ENCODE results near the gene GPS1. TPM values are rescaled to one million over a fixed set of nuclear protein-coding genes. Genes with fewer than 3 reads are reported as not detected.

The GPS1 gene
- total RNA-seq (2011; cell fraction: chromatin; rRNA removed; ENCODE audit: low replicate concordance), result 57.5 and 207 TPM in 2 replicates
- total RNA-seq (2011; cell fraction: nucleolus; rRNA removed), result 178 and 205 TPM in 2 replicates
- 87.8 and 88.8 TPM in 2 replicates for total RNA-seq (2011; cell fraction: nucleoplasm; rRNA removed)
- 137 and 183 TPM in 2 replicates for total RNA-seq (2014; rRNA removed)
- total RNA-seq (2014; rRNA removed; fragmentation: Illumina TruSeq; extraction: Trizol), result 17.5 and 26.3 TPM in 2 replicates
- total RNA-seq (2015; rRNA removed; fragmentation: Illumina TruSeq; extraction: Trizol), result 69.9 and 72.5 TPM in 2 replicates
- 162 and 167 TPM in 2 replicates for total RNA-seq (2021)
- 57.0 and 88.5 TPM in 2 replicates for polyA plus RNA-seq (2011; rRNA removed)
- 94.2 and 226 TPM in 2 replicates for polyA plus RNA-seq (2011; cell fraction: cytosol; rRNA removed)
- 212 and 255 TPM in 2 replicates for polyA plus RNA-seq (2011; cell fraction: nucleus; rRNA removed)
- 103 and 115 TPM in 2 replicates for polyA plus RNA-seq (2012)
- polyA plus RNA-seq (2014; fragmentation: Illumina TruSeq; extraction: Trizol), result 74.5 and 111 TPM in 2 replicates
- polyA plus RNA-seq (2014; fragmentation: Nextera tagmentation; extraction: Ambion mirVana), result 10 to 100 TPM in 1 of 2 experiments, 1 to 10 TPM in 1; 3.1 to 13.4 TPM
- 112 and 123 TPM in 2 replicates for polyA plus RNA-seq (2014; rRNA removed)
- 31.9 and 46.4 TPM in 2 replicates for polyA minus RNA-seq (2011; rRNA and poly(A)+ RNA removed)
- polyA minus RNA-seq (2011; cell fraction: cytosol; rRNA and poly(A)+ RNA removed), result 71.4 and 74.6 TPM in 2 replicates
- 72.3 and 75.2 TPM in 2 replicates for polyA minus RNA-seq (2011; cell fraction: nucleus; rRNA and poly(A)+ RNA removed)
- percentile 63 among the genes with signal in this experiment for Bru-seq, nascent RNA
- percentile 57 among the genes with signal in this experiment for BruChase-seq, experiment 1, labeled RNA remaining after a 2-hour chase
- BruChase-seq, experiment 2, labeled RNA remaining after a 6-hour chase, result percentile 64 among the genes with signal in this experiment
- long read RNA-seq, experiment 1, transcript GPS1-208 (13 exons, 1,874 nt), result major isoform, 254 of 581 reads
- long read RNA-seq, experiment 1, transcript GPS1-201 (13 exons, 1,842 nt), result minor isoform, 53 of 581 reads
- long read RNA-seq, experiment 1, transcript GPS1-204 (13 exons, 2,276 nt), result minor isoform, 18 of 581 reads
- long read RNA-seq, experiment 1, transcript GPS1-226 (13 exons, 1,839 nt), result minor isoform, 54 of 581 reads
- long read RNA-seq, experiment 1, partial matches to known transcripts, result 87 of 581 reads
- long read RNA-seq, experiment 1, other reads (novel, unspliced or antisense), result 87 of 581 reads
- long read RNA-seq, experiment 2, transcript GPS1-226 (13 exons, 1,839 nt), result minor isoform, 12 of 183 reads
- long read RNA-seq, experiment 2, transcript GPS1-208 (13 exons, 1,874 nt), result major isoform, 55 of 183 reads
- long read RNA-seq, experiment 2, transcript GPS1-204 (13 exons, 2,276 nt), result minor isoform, 5 of 183 reads
- long read RNA-seq, experiment 2, transcript GPS1-201 (13 exons, 1,842 nt), result minor isoform, 18 of 183 reads
- long read RNA-seq, experiment 2, partial matches to known transcripts, result 55 of 183 reads
- long read RNA-seq, experiment 2, other reads (novel, unspliced or antisense), result 29 of 183 reads
- long read RNA-seq, experiment 3, transcript GPS1-228 (13 exons, 1,825 nt), result minor isoform, 7 of 264 reads
- long read RNA-seq, experiment 3, transcript GPS1-201 (13 exons, 1,842 nt), result minor isoform, 30 of 264 reads
- long read RNA-seq, experiment 3, transcript GPS1-226 (13 exons, 1,839 nt), result minor isoform, 23 of 264 reads
- long read RNA-seq, experiment 3, transcript GPS1-208 (13 exons, 1,874 nt), result major isoform, 144 of 264 reads
- long read RNA-seq, experiment 3, partial matches to known transcripts, result 22 of 264 reads
- long read RNA-seq, experiment 3, other reads (novel, unspliced or antisense), result 30 of 264 reads

GRCh38 chr17:82051776-82052637, at the start of gene GPS1, which contains the start of gene RFNG:
Gene GPS1, plus strand, starts transcription at chr17:82051898. Its CDS starts 34 bp downstream, at chr17:82051932.
Gene RFNG, minus strand, starts transcription at chr17:82051811. Its CDS starts 45 bp downstream, at chr17:82051766.
- Histone ChIP-seq H3K4me1 (replicated peaks in 1 of 2; ENCODE audit: control insufficient read depth in 2 of 2, insufficient read depth in 2 of 2, low read length in 2 of 2) (peaks cover 6 to 92% of the 10 kb centered on the region in 2 experiments; a peak in 3 of 5 replicates), H3K4me2 (ENCODE audit: insufficient read depth, low read length) (peak within 1 kb of the TSS; percentile 88), H2AFZ (ENCODE audit: low read depth, low read length) (peak within 1 kb of the TSS; percentile 45), H3K27ac (ENCODE audit: extremely low read depth, low read depth, low read length) (peak within 1 kb of the TSS; percentile 68), H3K27me3 (ENCODE audit: control insufficient read depth in 2 of 2, insufficient read depth in 2 of 2, low read length in 2 of 2) (no peaks in the 10 kb centered on the region), H3K9ac (ENCODE audit: insufficient read depth in 1 of 2, low read depth in 2 of 2, low read length in 2 of 2) (peak within 1 kb of the TSS; percentile 80 to 97), H3K36me3 (ENCODE audit: control insufficient read depth, insufficient read depth, low read length) (peaks cover 75% of the 10 kb centered on the region; the same call in 2 of the 3 replicates), H3K9me1 (ENCODE audit: control insufficient read depth, insufficient read depth, low read length) (peaks cover 2% of the 10 kb centered on the region), H3K79me2 (ENCODE audit: control insufficient read depth, insufficient read depth, low read length) (peaks cover 28% of the 10 kb centered on the region), H4K20me1 (replicated peaks; ENCODE audit: control insufficient read depth, insufficient read depth, low read length) (0 out of 2 replicates have a peak, but pooled peaks cover 9% of the 10 kb centered on the region), H3K9me3 (replicated peaks; ENCODE audit: control insufficient read depth, insufficient read depth, low read depth, low read length) (no peaks in the 10 kb centered on the region), H3K4me3 (peak within 1 kb of the TSS; percentile 98)
- BruUV-seq (replicated peaks), result no TSS peak
- FAIRE-seq, result no peak
- in situ Hi-C loops (cut with MboI) (no loop called here), intact Hi-C loops (cut with micrococcal nuclease) (no loop called here)
- ChIA-PET POLR2A (interaction anchor here (0.6 to 1.8 kb wide), 4 partner anchors 11 to 161 kb away, joined by 3 to 7 read pairs (median 3); no protein-coding TSS in a partner anchor), CTCF (ENCODE audit: low intra/inter-chr PET ratio) (no interaction called here)
- WGBS (ENCODE audit: insufficient coverage, low coverage, missing lambda C conversion rate), result under 1% methylated on average over 49 of the region's 94 CpGs
- peak; percentile 85 to 88 (median 86) for DNase-seq (ENCODE audit: extremely low read depth in 1 of 4, low spot score in 3 of 4)
- peak; percentile 87 for ATAC-seq
- TF ChIP-seq HCFC1 (IDR thresholded peaks at IDR 0.05; ENCODE audit: low read depth, low read length) (peak; percentile 76), GTF2B (IDR thresholded peaks at IDR 0.05; ENCODE audit: extremely low read depth, insufficient read length) (no peak), SIX5 (IDR thresholded peaks at IDR 0.05; ENCODE audit: borderline replicate concordance in 1 of 2, insufficient read depth in 1 of 2, low read depth in 1 of 2, low read length in 2 of 2) (0 out of 4 replicates have a peak, but pooled peaks of 1 of the 2 experiments have one; percentile 15), JUN (IDR thresholded peaks at IDR 0.05; ENCODE audit: borderline replicate concordance, low read depth, low read length) (no peak), JUN (CRISPR knock-in tag; IDR thresholded peaks at IDR 0.05; ENCODE audit: borderline replicate concordance) (no peak), CHAMP1 (IDR thresholded peaks at IDR 0.05) (no peak), ZNF696 (CRISPR knock-in tag; conservative IDR thresholded peaks at IDR 0.05) (no peak), SIN3A (IDR thresholded peaks at IDR 0.05; ENCODE audit: borderline replicate concordance in 2 of 2, control insufficient read depth in 1 of 2, low read depth in 2 of 2, low read length in 2 of 2) (peak; percentile 64 to 66; a peak in 1 of 4 replicates), BCL6 (CRISPR knock-in tag; IDR thresholded peaks at IDR 0.05) (no peak)

Data from K562 (cell line).